ENCODE data around the gene PBXIP1. TPM values are rescaled to one million over a fixed set of nuclear protein-coding genes. Genes with fewer than 3 reads are reported as not detected.

PBXIP1 gene
- polyA plus RNA-seq, 3 donors, result 23.1 to 31.7 (median 24.0) TPM

- Mint-ChIP-seq H3K36me3 (peaks cover 15 to 18% of the 10 kb centered on the region in 2 donors), H3K9me3 (peaks cover 0 to 2% (median 0%) of the 10 kb centered on the region in 7 donors), H3K4me1 (peaks cover 70% of the 10 kb centered on the region), H3K27ac (peak overlapping the region in 5 of 7 donors; percentile 54 to 87 (median 79)), H3K4me3 (no peak overlapping the region), H3K27me3 (ENCODE audit: low read depth in 3 of 3) (peaks cover 0 to 4% (median 0%) of the 10 kb centered on the region in 3 donors)
- Histone ChIP-seq H3K4me3 (replicated peaks in 1 of 3; ENCODE audit: low read depth in 2 of 3, low read length in 3 of 3) (no peak overlapping the region), H3K27ac (ENCODE audit: low read depth in 1 of 2, low read length in 2 of 2) (peak overlapping the region in 1 of 2 donors; percentile 82), H3K9ac (ENCODE audit: insufficient read depth, low read length, poor library complexity, severe bottlenecking) (peak overlapping the region; percentile 60), H4K20me1 (ENCODE audit: insufficient read depth, low read length) (no peaks in the 10 kb centered on the region), H3K79me2 (ENCODE audit: insufficient read depth, low read length) (no peaks in the 10 kb centered on the region), H3K4me1 (ENCODE audit: control insufficient read depth in 1 of 2, insufficient read depth in 2 of 2, low read length in 2 of 2) (peaks cover 51 to 66% of the 10 kb centered on the region in 2 donors), H3K36me3 (replicated peaks in 1 of 2; ENCODE audit: control insufficient read depth in 1 of 2, insufficient read depth in 2 of 2, low read length in 2 of 2) (peaks cover 12 to 21% of the 10 kb centered on the region in 2 donors), H2AFZ (ENCODE audit: insufficient read depth, low read depth, low read length, poor library complexity, severe bottlenecking) (peak overlapping the region; percentile 66), H3K27me3 (ENCODE audit: control insufficient read depth in 2 of 2, insufficient read depth in 2 of 2, low read length in 2 of 2) (no peaks in the 10 kb centered on the region), H3K9me3 (replicated peaks in 1 of 2; ENCODE audit: control insufficient read depth in 1 of 2, insufficient read depth in 1 of 2, low read length in 2 of 2) (no peaks in the 10 kb centered on the region), H3K4me2 (replicated peaks; ENCODE audit: extremely low read depth, low read length, poor library complexity, severe bottlenecking) (no peak overlapping the region)
- DNase-seq, result no peak
- intact Hi-C loops (cut with micrococcal nuclease), result no loop called here
- WGBS (ENCODE audit: insufficient coverage), result no CpG with 5 or more reads among the region's 5 CpGs
- no peak for TF ChIP-seq CTCF (IDR thresholded peaks at IDR 0.05)
Measured at GRCh38 chr1:154941333-154942013, 14.4 kb downstream of the PBXIP1 start.

GRCh38 chr1:154940651-154941194 lies 15.2 kb downstream of the PBXIP1 start:
- DNase-seq, result peak in 1 of 3 donors; percentile 2
- Histone ChIP-seq H3K27me3 (ENCODE audit: control insufficient read depth in 2 of 2, insufficient read depth in 2 of 2, low read length in 2 of 2) (no peaks in the 10 kb centered on the region), H2AFZ (ENCODE audit: insufficient read depth, low read depth, low read length, poor library complexity, severe bottlenecking) (no peak overlapping the region), H3K9ac (ENCODE audit: insufficient read depth, low read length, poor library complexity, severe bottlenecking) (no peak overlapping the region), H3K27ac (ENCODE audit: low read depth in 1 of 2, low read length in 2 of 2) (no peak overlapping the region), H3K9me3 (replicated peaks in 1 of 2; ENCODE audit: control insufficient read depth in 1 of 2, insufficient read depth in 1 of 2, low read length in 2 of 2) (no peaks in the 10 kb centered on the region), H3K36me3 (replicated peaks in 1 of 2; ENCODE audit: control insufficient read depth in 1 of 2, insufficient read depth in 2 of 2, low read length in 2 of 2) (peaks cover 7 to 14% of the 10 kb centered on the region in 2 donors), H3K79me2 (ENCODE audit: insufficient read depth, low read length) (peaks cover 5% of the 10 kb centered on the region), H3K4me1 (ENCODE audit: control insufficient read depth in 1 of 2, insufficient read depth in 2 of 2, low read length in 2 of 2) (peaks cover 57 to 74% of the 10 kb centered on the region in 2 donors), H3K4me3 (replicated peaks in 1 of 3; ENCODE audit: low read depth in 2 of 3, low read length in 3 of 3) (no peak overlapping the region), H3K4me2 (replicated peaks; ENCODE audit: extremely low read depth, low read length, poor library complexity, severe bottlenecking) (no peak overlapping the region), H4K20me1 (ENCODE audit: insufficient read depth, low read length) (no peaks in the 10 kb centered on the region)
- intact Hi-C loops (cut with micrococcal nuclease), result no loop called here
- TF ChIP-seq CTCF (IDR thresholded peaks at IDR 0.05), result no peak
- Mint-ChIP-seq H3K9me3 (peaks cover 0 to 2% (median 0%) of the 10 kb centered on the region in 7 donors), H3K27ac (peak overlapping the region in 4 of 7 donors; percentile 6 to 71 (median 50)), H3K4me1 (peaks cover 77% of the 10 kb centered on the region), H3K36me3 (peaks cover 8 to 11% of the 10 kb centered on the region in 2 donors), H3K27me3 (ENCODE audit: low read depth in 3 of 3) (peaks cover 0 to 4% (median 0%) of the 10 kb centered on the region in 3 donors), H3K4me3 (no peak overlapping the region)
- 73% methylated on average over 4 of the region's 8 CpGs for WGBS (ENCODE audit: insufficient coverage)
